Esophagus muscularis mucosa (tissue), 4 donors: ENCODE results near the gene HSPB6. TPM values are rescaled to one million over a fixed set of nuclear protein-coding genes. Genes with fewer than 3 reads are reported as not detected.

ENCODE experiments used
- DNase-seq: peaks from one replicate; pipeline ENCODE4 v3.0.0-alpha.2; 2017; ENCODE audit errors: extremely low spot score
- H3K27ac ChIP-seq, 4 donors: fragments of 200-600 bp; sonication (generic); replicated peaks in 1 of 4; 1 replicate in 3 of 4; 2 replicates in 1 of 4; pipeline ENCODE4 v1.5.1; 2016 to 2019; ENCODE audit warnings: mild to moderate bottlenecking in 1 of 4
- H3K27me3 ChIP-seq, 4 donors: fragments of 200-600 bp; sonication (generic); one replicate each; pipeline versions ENCODE4 v1.5.1 to v1.6.0; 2016 to 2019
- H3K36me3 ChIP-seq, 4 donors: fragments of 200-600 bp; sonication (generic); one replicate each; pipeline ENCODE4 v1.5.1; 2016 to 2019
- H3K4me1 ChIP-seq, 4 donors: fragments of 200-600 bp; sonication (generic); one replicate each; pipeline ENCODE4 v1.5.1; 2016 to 2019
- H3K4me3 ChIP-seq, 4 donors: fragments of 200-600 bp; sonication (generic); 1 replicate in 2 of 4; 2 replicates in 2 of 4; pipeline ENCODE4 v1.5.1; 2016 to 2019; ENCODE audit warnings: mild to moderate bottlenecking in 4 of 4, moderate library complexity in 1 of 4
- H3K9me3 ChIP-seq, 4 donors: fragments of 200-600 bp; sonication (generic); 1 replicate in 3 of 4; 2 replicates in 1 of 4; pipeline ENCODE4 v1.5.1; 2016 to 2019
- EP300 ChIP-seq: sonication (generic); formaldehyde crosslinking; IDR thresholded peaks from one replicate; pipeline ENCODE4 v1.6.1; 2017; ENCODE audit warnings: antibody characterized with exemption
- POLR2A ChIP-seq: fragments of 450-650 bp; IDR thresholded peaks from one replicate; pipeline ENCODE4 v1.6.1; 2017; ENCODE audit warnings: antibody characterized with exemption, moderate library complexity, mild to moderate bottlenecking, low read depth
- POLR2AphosphoS5 ChIP-seq, 2 donors: sonication (generic); formaldehyde crosslinking; IDR thresholded peaks; one replicate each; pipeline ENCODE4 v1.6.1; 2017; ENCODE audit warnings: antibody characterized with exemption in 2 of 2
- WGBS: methylation state at CpG from one replicate; pipeline ENCODE4 v1.1.5; 2018; 5-methylcytosine and 5-hydroxymethylcytosine counted together
- intact Hi-C: fragments of 100-400 bp; cut with DNase I; formaldehyde crosslinking; loops from one replicate; pipeline ENCODE4 v1.15.1; 2023
- total RNA-seq, 4 donors: library from RNA; depleted of rRNA; stranded (reverse); fragments of >200 nt; gene quantifications; one replicate each; pipeline versions ENCODE4 v1.1.0 to v1.2.1, GENCODE V29; 2016
- TF ChIP-seq, protein P1 (sequence below), 3 experiments: fragments of 200-600 bp in 2 of 3; fragments of 450-650 bp in 1 of 3; sonication (generic) in 2 of 3; IDR thresholded peaks; one replicate each; pipeline ENCODE4 v1.5.1; 2017 to 2019; ENCODE audit warnings: antibody characterized with exemption in 3 of 3, mild to moderate bottlenecking in 2 of 3, moderate library complexity in 1 of 3

HSPB6 gene
- total RNA-seq, 4 donors from 2014 or later: 64.4 to 146 (median 105) TPM

DNA sequence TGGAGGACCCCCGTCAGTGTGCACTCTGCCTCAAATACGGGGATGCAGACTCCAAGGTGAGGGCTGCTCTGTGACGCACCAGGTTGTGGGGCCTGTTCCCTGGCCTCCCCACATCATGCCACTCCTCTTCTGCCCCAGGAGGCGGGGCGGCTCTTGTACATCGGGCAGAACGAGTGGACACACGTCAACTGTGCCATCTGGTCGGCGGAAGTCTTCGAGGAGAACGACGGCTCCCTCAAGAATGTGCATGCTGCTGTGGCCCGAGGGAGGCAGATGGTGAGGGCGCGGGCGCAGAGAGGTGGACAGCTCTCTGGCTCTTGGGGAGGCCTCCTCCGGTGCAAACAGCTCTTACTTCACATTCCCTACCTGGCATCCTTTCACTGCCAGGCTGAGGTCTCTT, 27.8 kb downstream of the HSPB6 start:
- Histone ChIP-seq H3K36me3 (peaks cover 94 to 100% (median 99%) of the 10 kb centered on the region in 4 donors), H3K27me3 (no peaks in the 10 kb centered on the region), H3K27ac (no peak overlapping the region), H3K4me1 (no peaks in the 10 kb centered on the region), H3K9me3 (no peaks in the 10 kb centered on the region), H3K4me3 (no peak overlapping the region)
- DNase-seq: no peak
- 88% methylated on average over 17 of the region's 18 CpGs for WGBS
- TF ChIP-seq EP300 (no peak), POLR2A (no peak), POLR2AphosphoS5 (IDR thresholded peaks at IDR 0.05) (no peak)
- intact Hi-C loops: no loop called here

DNA sequence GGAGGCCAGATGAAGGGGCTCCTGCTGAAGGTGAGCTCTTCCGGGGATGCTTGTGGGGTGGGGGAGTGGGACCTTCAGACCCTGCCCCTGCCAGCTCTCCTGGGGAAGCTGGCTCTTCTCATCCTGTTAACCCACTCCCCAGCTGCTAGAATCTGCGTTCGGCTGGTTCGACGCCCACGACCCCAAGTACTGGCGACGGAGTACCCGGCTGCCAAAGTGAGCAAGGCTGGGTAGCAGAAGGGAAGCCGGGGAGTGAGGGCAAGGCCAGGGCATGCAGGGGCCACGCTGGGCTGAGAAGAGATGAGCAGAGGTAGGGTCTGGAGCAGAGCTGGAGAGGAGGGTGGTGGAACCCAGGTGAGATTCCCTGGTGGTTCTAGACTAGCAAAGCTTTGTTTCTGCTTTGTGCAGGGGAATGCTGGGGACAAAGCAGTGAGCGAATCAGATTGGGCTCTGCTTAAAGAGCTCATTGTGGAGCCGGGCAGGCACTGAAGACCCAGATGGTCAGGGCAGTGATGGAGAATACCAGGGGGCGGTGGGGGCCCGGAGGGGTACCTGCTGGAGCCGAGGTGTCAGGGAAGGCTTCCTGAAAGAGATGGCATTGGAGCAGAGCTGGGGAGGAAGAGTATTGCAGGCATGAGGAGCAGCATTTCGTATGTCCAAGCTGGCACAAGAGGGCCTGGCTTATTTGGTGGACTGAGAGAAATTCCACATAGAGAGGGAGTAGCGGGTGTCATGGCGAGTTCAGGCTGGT, 28.7 kb downstream of the HSPB6 start:
- no peaks in the 10 kb centered on the region for H3K27me3 ChIP-seq
- no peaks in the 10 kb centered on the region for H3K4me1 ChIP-seq
- TF ChIP-seq POLR2AphosphoS5 (IDR thresholded peaks at IDR 0.05): no peak
- TF ChIP-seq, protein P1, sequence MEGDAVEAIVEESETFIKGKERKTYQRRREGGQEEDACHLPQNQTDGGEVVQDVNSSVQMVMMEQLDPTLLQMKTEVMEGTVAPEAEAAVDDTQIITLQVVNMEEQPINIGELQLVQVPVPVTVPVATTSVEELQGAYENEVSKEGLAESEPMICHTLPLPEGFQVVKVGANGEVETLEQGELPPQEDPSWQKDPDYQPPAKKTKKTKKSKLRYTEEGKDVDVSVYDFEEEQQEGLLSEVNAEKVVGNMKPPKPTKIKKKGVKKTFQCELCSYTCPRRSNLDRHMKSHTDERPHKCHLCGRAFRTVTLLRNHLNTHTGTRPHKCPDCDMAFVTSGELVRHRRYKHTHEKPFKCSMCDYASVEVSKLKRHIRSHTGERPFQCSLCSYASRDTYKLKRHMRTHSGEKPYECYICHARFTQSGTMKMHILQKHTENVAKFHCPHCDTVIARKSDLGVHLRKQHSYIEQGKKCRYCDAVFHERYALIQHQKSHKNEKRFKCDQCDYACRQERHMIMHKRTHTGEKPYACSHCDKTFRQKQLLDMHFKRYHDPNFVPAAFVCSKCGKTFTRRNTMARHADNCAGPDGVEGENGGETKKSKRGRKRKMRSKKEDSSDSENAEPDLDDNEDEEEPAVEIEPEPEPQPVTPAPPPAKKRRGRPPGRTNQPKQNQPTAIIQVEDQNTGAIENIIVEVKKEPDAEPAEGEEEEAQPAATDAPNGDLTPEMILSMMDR (IDR thresholded peaks at IDR 0.05): no peak
- no peak for TF ChIP-seq POLR2A
- TF ChIP-seq EP300: no peak
- intact Hi-C loops: no loop called here
- peaks cover 94 to 100% (median 99%) of the 10 kb centered on the region in 4 donors for H3K36me3 ChIP-seq
- H3K9me3 ChIP-seq: no peaks in the 10 kb centered on the region
- 91% methylated on average over 19 of the region's 19 CpGs for WGBS
- DNase-seq: no peak
- H3K4me3 ChIP-seq: no peak overlapping the region
- H3K27ac ChIP-seq: no peak overlapping the region

DNA sequence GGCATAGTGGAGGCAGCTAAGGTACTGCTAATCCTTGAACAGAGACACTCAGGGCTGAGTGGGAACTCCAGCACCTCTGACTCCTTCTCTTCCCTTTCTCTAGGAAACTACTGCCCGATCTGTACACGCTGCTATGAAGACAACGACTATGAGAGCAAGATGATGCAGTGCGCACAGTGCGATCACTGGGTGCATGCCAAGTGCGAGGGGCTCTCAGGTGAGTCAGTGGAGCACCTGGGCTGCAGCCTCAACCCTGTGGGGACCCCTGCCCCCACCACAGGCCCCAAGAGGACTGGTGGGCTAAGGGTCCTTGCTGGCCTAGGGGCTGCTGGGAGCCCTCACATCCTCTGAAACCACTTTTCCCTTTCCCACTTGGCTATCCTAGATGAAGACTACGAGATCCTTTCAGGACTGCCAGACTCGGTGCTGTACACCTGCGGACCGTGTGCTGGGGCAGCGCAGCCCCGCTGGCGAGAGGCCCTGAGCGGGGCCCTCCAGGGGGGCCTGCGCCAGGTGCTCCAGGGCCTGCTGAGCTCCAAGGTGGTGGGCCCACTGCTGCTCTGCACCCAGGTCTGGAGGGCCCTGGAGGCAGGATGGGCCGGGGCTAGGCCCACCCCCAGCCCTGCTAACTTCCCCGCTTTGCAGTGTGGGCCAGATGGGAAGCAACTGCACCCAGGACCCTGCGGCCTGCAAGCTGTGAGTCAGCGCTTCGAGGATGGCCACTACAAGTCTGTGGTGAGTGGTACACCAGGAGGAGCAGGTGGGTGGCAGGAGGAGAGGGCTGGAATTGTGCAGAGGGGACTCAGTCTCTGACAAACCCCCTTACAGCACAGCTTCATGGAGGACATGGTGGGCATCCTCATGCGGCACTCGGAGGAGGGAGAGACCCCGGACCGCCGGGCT, 29.5 kb downstream of the HSPB6 start:
- intact Hi-C loops: no loop called here
- WGBS: 87% methylated on average over 22 of the region's 25 CpGs

DNA sequence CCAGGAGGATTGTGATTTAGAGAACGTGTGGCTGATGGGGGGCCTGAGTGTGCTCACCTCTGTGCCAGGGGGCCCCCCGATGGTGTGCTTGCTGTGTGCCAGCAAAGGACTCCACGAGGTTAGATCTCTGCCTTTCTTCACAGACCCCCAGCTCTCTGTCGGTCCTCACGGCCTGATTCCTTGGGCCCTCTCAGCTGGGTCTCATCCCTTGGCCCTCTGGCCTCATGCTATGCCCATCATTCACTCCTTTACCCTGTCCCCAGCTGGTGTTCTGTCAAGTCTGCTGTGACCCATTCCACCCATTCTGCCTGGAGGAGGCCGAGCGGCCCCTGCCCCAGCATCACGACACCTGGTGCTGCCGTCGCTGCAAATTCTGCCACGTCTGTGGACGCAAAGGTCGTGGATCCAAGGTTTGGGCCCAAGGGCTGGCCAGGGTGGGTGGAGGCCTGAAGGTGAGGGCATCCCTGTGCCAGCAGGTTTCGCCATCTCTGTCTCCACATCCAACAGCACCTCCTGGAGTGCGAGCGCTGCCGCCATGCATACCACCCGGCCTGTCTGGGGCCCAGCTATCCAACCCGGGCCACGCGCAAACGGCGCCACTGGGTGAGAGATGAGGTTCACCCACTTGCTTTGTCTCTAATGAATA, 31.5 kb downstream of the HSPB6 start:
- TF ChIP-seq, protein P1 (IDR thresholded peaks at IDR 0.05): no peak
- TF ChIP-seq POLR2A (no peak), EP300 (no peak), POLR2AphosphoS5 (IDR thresholded peaks at IDR 0.05) (no peak)
- H3K4me3 ChIP-seq: no peak overlapping the region
- H3K27me3 ChIP-seq: no peaks in the 10 kb centered on the region
- intact Hi-C loops: no loop called here
- no peak for DNase-seq
- H3K27ac ChIP-seq: no peak overlapping the region
- 94% methylated on average over 20 of the region's 23 CpGs for WGBS
- peaks cover 89 to 100% (median 99%) of the 10 kb centered on the region in 4 donors for H3K36me3 ChIP-seq
- H3K4me1 ChIP-seq: peaks cover 0 to 18% (median 7%) of the 10 kb centered on the region in 4 donors
- no peaks in the 10 kb centered on the region for H3K9me3 ChIP-seq

More for the DNA sequence above, 29.5 kb downstream of the HSPB6 start:
- Histone ChIP-seq H3K4me3 (no peak overlapping the region), H3K27ac (no peak overlapping the region), H3K27me3 (no peaks in the 10 kb centered on the region), H3K9me3 (no peaks in the 10 kb centered on the region), H3K4me1 (peaks cover 0 to 2% (median under 1%) of the 10 kb centered on the region in 4 donors), H3K36me3 (peaks cover 95 to 100% (median 100%) of the 10 kb centered on the region in 4 donors)
- DNase-seq: no peak
- TF ChIP-seq, protein P1 (IDR thresholded peaks at IDR 0.05): no peak
- TF ChIP-seq EP300: no peak
- TF ChIP-seq POLR2A: no peak
- TF ChIP-seq POLR2AphosphoS5 (IDR thresholded peaks at IDR 0.05): no peak
